Stimulated activated CD8-positive, alpha-beta memory T cell treated with anti-CD3 and anti-CD28 coated beads, Interleukin-7, amount 100 ng/mL, for 48 hours (primary cell): Measurements from ENCODE around the gene SCARF1.
"Not testable (repeated sequence)": the region's sequence is repeated elsewhere in the genome, so short reads cannot be mapped to it uniquely, and the experiment has no call there.

Experiments
- DNase-seq, 2 donors: peaks; one replicate each; pipeline ENCODE4 v3.0.0-alpha.2; 2020; ENCODE audit warnings: low read depth in 1 of 2; ENCODE audit errors: extremely low read depth in 1 of 2

Gene SCARF1

GRCh38 chr17:1645207-1646171 is at the start of gene SCARF1:
SCARF1 (minus strand) TSS chr17:1645732; CDS start chr17:1645697, 35 bp downstream.
- DNase-seq = no peak

GRCh38 chr17:1693339-1693738 is 47.8 kb upstream of the SCARF1 start:
- DNase-seq = no peak

- no peak for DNase-seq
Measured at GRCh38 chr17:1690544-1691221, 45.2 kb upstream of the SCARF1 start.

- not testable (repeated sequence) for DNase-seq
Measured at GRCh38 chr17:1688405-1688804, 42.9 kb upstream of the SCARF1 start.

- no peak for DNase-seq
Measured at GRCh38 chr17:1686086-1686485, 40.6 kb upstream of the SCARF1 start.

GRCh38 chr17:1684378-1685189 is 39.1 kb upstream of the SCARF1 start, which contains the start of gene PRPF8:
PRPF8 (minus strand) TSS chr17:1684867; CDS start chr17:1684571, 296 bp downstream.
- DNase-seq = peak; percentile 93 to 97

GRCh38 chr17:1683459-1683858 is 37.9 kb upstream of the SCARF1 start:
- no peak for DNase-seq

GRCh38 chr17:1676401-1676800 is 30.9 kb upstream of the SCARF1 start:
- no peak for DNase-seq

- no peak for DNase-seq
Measured at GRCh38 chr17:1673041-1673785, 27.7 kb upstream of the SCARF1 start.

- not testable (repeated sequence) for DNase-seq
Measured at GRCh38 chr17:1663934-1664333, 18.4 kb upstream of the SCARF1 start.

GRCh38 chr17:1661045-1661444 is 15.5 kb upstream of the SCARF1 start:
- DNase-seq = no peak

GRCh38 chr17:1658100-1658499 is 12.6 kb upstream of the SCARF1 start:
- DNase-seq = no peak

- no peak for DNase-seq
Measured at GRCh38 chr17:1653735-1654134, 8.2 kb upstream of the SCARF1 start.

- not testable (repeated sequence) for DNase-seq
Measured at GRCh38 chr17:1652794-1653193, 7.3 kb upstream of the SCARF1 start.

GRCh38 chr17:1651559-1651844 is 6.0 kb upstream of the SCARF1 start:
- no peak for DNase-seq

GRCh38 chr17:1650731-1651558 is 5.4 kb upstream of the SCARF1 start:
- DNase-seq = no peak

- DNase-seq = no peak
Measured at GRCh38 chr17:1649844-1650501, 4.4 kb upstream of the SCARF1 start, which contains the start of gene RILP. RILP (minus strand) TSS chr17:1649866; CDS start chr17:1649804, 62 bp downstream.

- peak; percentile 86 to 87 for DNase-seq
Measured at GRCh38 chr17:1648963-1649843, 3.7 kb upstream of the SCARF1 start.
